Breast epithelium (tissue), 4 donors: ENCODE measurements around the gene DOP1A. TPM values are rescaled to one million over a fixed set of nuclear protein-coding genes. Genes with fewer than 3 reads are reported as not detected.

ENCODE experiments used
- DNase-seq, 2 donors: peaks; one replicate each; pipeline ENCODE4 v3.0.0-alpha.2; 2019; ENCODE audit warnings: low spot score in 2 of 2
- H3K27ac ChIP-seq, 2 donors: fragments of 200-600 bp; sonication (generic) in 1 of 2; one replicate each; pipeline ENCODE4 v1.5.1; 2016 to 2019; ENCODE audit warnings: mild to moderate bottlenecking in 1 of 2
- H3K27me3 ChIP-seq, 2 donors: fragments of 200-600 bp; sonication (generic) in 1 of 2; one replicate each; pipeline versions ENCODE4 v1.5.1 to v1.6.0; 2017 to 2019; ENCODE audit warnings: control low read depth in 1 of 2, mild to moderate bottlenecking in 1 of 2
- H3K36me3 ChIP-seq: fragments of 200-600 bp; one replicate; pipeline ENCODE4 v1.5.1; 2019
- H3K4me1 ChIP-seq, 2 donors: fragments of 200-600 bp; sonication (generic); one replicate each; pipeline ENCODE4 v1.5.1; 2016 to 2019; ENCODE audit warnings: control low read depth in 1 of 2
- H3K4me3 ChIP-seq, 3 donors: fragments of 200-600 bp; sonication (generic); 1 replicate in 2 of 3; 2 replicates in 1 of 3; pipeline ENCODE4 v1.5.1; 2016 to 2019; ENCODE audit warnings: mild to moderate bottlenecking in 3 of 3, moderate library complexity in 2 of 3
- H3K9me3 ChIP-seq, 2 donors: fragments of 200-600 bp; sonication (generic) in 1 of 2; one replicate each; pipeline ENCODE4 v1.5.1; 2016 to 2019; ENCODE audit warnings: control low read depth in 1 of 2
- POLR2A ChIP-seq: fragments of 450-650 bp; IDR thresholded peaks from one replicate; pipeline ENCODE4 v1.6.1; 2016; ENCODE audit warnings: antibody characterized with exemption, mild to moderate bottlenecking, moderate library complexity
- POLR2AphosphoS5 ChIP-seq, 3 donors: sonication (generic); formaldehyde crosslinking; IDR thresholded peaks; one replicate each; pipeline ENCODE4 v1.6.1; 2017; ENCODE audit warnings: antibody characterized with exemption in 3 of 3
- intact Hi-C: fragments of 100-400 bp; cut with DNase I; formaldehyde crosslinking; loops from one replicate; pipeline ENCODE4 v1.15.1; 2023; ENCODE audit warnings: low total_unique reads
- total RNA-seq, 3 donors: library from RNA; depleted of rRNA; stranded (reverse); fragments of >200 nt; gene quantifications; one replicate each; pipeline ENCODE4 v1.1.0, GENCODE V29; 2016
- TF ChIP-seq, protein P1 (sequence below), 3 donors: fragments of 450-650 bp; IDR thresholded peaks; one replicate each; pipeline ENCODE4 v1.5.1; 2016 to 2017; ENCODE audit warnings: antibody characterized with exemption in 3 of 3, mild to moderate bottlenecking in 3 of 3, moderate library complexity in 3 of 3

The DOP1A gene
- total RNA-seq, 3 donors from 2014 or later, result 27.5 to 93.2 (median 56.4) TPM

DNA sequence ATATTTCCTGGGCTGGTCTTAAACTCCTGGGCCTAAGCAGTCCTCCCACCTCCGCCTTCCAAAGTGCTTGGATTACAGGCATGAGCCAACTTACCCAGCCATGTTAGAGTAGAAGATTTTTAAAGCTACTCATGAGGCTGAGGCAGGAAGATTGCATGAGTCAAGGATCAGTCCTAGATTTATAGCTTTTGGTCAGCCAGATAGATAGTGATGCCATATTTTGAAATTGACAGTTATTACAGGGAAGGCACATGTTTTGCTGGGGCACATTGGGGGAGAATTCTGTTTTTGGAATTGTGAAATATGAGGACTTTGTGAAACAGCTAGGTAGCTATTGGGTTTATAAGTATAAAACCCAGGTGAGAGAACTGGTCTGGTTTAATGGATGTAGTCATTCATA is 40.9 kb downstream of the DOP1A start:
- Histone ChIP-seq H3K27me3 (no peaks in the 10 kb centered on the region), H3K4me1 (no peaks in the 10 kb centered on the region), H3K36me3 (peaks cover 5% of the 10 kb centered on the region), H3K27ac (no peak overlapping the region), H3K4me3 (no peak overlapping the region), H3K9me3 (no peaks in the 10 kb centered on the region)
- TF ChIP-seq POLR2AphosphoS5 (IDR thresholded peaks at IDR 0.05), result no peak
- intact Hi-C loops, result no loop called here
- no peak for DNase-seq

DNA sequence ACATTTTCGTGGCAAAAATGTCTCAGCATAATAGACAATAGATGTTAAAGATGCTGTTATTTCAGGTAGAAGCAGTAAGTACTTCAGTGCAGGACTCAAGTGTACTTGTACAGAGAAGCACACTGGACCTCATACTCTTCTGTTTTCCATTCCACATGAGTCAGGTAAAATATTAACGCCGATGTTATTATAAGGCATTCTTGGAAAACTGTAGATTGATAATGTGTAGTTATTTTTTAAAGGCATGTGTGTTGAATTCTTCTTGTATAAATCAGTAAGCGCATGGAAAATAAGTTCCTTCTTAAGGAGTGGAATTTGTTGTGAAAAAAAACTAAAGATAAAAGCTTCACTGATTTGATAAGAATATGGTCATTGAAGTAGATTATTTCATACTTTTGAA is 45.8 kb downstream of the DOP1A start:
- H3K9me3 ChIP-seq, result no peaks in the 10 kb centered on the region
- no peaks in the 10 kb centered on the region for H3K4me1 ChIP-seq
- intact Hi-C loops, result no loop called here
- no peak for DNase-seq
- H3K36me3 ChIP-seq, result no peaks in the 10 kb centered on the region
- no peaks in the 10 kb centered on the region for H3K27me3 ChIP-seq
- no peak overlapping the region for H3K4me3 ChIP-seq
- TF ChIP-seq POLR2AphosphoS5 (IDR thresholded peaks at IDR 0.05) (no peak), POLR2A (no peak)
- TF ChIP-seq, protein P1, sequence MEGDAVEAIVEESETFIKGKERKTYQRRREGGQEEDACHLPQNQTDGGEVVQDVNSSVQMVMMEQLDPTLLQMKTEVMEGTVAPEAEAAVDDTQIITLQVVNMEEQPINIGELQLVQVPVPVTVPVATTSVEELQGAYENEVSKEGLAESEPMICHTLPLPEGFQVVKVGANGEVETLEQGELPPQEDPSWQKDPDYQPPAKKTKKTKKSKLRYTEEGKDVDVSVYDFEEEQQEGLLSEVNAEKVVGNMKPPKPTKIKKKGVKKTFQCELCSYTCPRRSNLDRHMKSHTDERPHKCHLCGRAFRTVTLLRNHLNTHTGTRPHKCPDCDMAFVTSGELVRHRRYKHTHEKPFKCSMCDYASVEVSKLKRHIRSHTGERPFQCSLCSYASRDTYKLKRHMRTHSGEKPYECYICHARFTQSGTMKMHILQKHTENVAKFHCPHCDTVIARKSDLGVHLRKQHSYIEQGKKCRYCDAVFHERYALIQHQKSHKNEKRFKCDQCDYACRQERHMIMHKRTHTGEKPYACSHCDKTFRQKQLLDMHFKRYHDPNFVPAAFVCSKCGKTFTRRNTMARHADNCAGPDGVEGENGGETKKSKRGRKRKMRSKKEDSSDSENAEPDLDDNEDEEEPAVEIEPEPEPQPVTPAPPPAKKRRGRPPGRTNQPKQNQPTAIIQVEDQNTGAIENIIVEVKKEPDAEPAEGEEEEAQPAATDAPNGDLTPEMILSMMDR (IDR thresholded peaks at IDR 0.05), result no peak
- H3K27ac ChIP-seq, result no peak overlapping the region

DNA sequence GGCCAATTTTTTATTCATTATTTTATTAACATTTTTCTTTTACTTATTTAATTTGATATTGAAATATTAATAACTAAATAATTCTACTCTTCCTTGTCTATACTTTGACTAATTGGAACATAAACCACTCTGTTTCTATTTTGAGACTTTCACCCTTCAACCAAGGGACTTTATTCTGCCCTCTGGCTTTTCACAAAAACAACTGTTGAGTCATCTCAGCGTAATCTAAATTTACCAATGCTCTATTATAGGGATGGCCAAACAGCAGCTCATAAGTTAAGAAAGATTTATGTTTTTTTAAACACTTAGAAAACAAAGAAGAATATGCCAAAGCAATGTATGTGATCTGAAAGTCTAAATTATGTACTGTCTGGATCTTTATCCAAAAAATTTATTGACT is 46.7 kb downstream of the DOP1A start:
- intact Hi-C loops, result no loop called here

DNA sequence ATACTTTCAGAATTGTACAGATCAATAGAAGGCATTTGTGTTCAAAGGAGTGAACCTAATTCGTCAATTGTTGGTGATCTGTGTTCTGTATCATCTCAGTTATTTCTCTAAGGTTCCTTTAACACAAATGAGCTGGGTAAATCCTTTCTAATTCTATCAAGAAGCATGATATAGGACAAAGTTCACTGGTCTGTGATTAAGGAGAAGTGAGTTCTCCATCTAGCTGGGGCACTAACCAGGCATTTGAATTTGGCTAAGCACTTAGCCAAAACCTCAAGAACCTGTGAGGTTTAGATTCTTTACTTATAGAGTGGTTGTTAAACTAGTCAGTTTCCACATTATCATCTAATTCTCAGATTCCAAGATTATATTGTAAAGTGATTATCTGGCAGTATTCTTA is 50.3 kb downstream of the DOP1A start:
- H3K27ac ChIP-seq, result no peak overlapping the region
- no peaks in the 10 kb centered on the region for H3K36me3 ChIP-seq
- H3K4me1 ChIP-seq, result no peaks in the 10 kb centered on the region
- no peak for DNase-seq
- H3K4me3 ChIP-seq, result no peak overlapping the region
- H3K9me3 ChIP-seq, result no peaks in the 10 kb centered on the region
- intact Hi-C loops, result no loop called here
- TF ChIP-seq POLR2AphosphoS5 (IDR thresholded peaks at IDR 0.05), result no peak
- no peak for TF ChIP-seq POLR2A
- TF ChIP-seq, protein P1 (IDR thresholded peaks at IDR 0.05), result no peak
- no peaks in the 10 kb centered on the region for H3K27me3 ChIP-seq

More for the DNA sequence above, 46.7 kb downstream of the DOP1A start:
- TF ChIP-seq, protein P1 (IDR thresholded peaks at IDR 0.05), result no peak
- TF ChIP-seq POLR2A, result no peak
- TF ChIP-seq POLR2AphosphoS5 (IDR thresholded peaks at IDR 0.05), result no peak
- no peaks in the 10 kb centered on the region for H3K9me3 ChIP-seq
- no peak for DNase-seq
- H3K4me3 ChIP-seq, result no peak overlapping the region
- no peaks in the 10 kb centered on the region for H3K36me3 ChIP-seq
- no peak overlapping the region for H3K27ac ChIP-seq
- H3K27me3 ChIP-seq, result no peaks in the 10 kb centered on the region
- H3K4me1 ChIP-seq, result no peaks in the 10 kb centered on the region

DNA sequence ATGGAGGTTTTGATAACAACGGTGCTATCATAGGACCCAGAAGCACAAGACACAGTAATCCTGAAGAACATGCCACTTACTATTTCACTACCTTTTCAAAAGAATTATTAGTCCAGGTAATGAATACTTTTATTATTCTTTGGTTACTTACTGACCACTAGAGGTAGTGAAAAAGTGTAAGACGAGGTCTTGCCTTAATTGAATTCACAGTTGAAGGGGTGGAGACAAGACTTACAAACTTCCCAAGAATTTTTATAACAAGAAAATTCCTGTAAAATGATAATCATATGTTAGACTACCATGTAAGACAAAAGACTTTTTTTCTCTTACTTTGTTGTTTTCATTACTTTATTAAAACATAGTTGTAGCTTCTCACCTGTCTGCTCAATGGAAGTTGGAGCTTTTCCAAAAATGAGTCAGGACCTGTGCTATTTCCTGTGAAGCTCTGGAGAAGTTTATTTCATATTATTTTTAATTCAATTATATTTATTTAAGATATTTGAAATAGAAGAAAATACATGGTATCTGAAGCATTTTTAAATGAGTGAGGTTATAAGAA is 52.4 kb downstream of the DOP1A start:
- TF ChIP-seq, protein P1 (IDR thresholded peaks at IDR 0.05), result no peak
- TF ChIP-seq POLR2AphosphoS5 (IDR thresholded peaks at IDR 0.05) (no peak), POLR2A (no peak)
- DNase-seq, result no peak
- Histone ChIP-seq H3K27ac (no peak overlapping the region), H3K27me3 (no peaks in the 10 kb centered on the region), H3K4me1 (no peaks in the 10 kb centered on the region), H3K36me3 (no peaks in the 10 kb centered on the region), H3K4me3 (no peak overlapping the region), H3K9me3 (no peaks in the 10 kb centered on the region)
- intact Hi-C loops, result no loop called here

DNA sequence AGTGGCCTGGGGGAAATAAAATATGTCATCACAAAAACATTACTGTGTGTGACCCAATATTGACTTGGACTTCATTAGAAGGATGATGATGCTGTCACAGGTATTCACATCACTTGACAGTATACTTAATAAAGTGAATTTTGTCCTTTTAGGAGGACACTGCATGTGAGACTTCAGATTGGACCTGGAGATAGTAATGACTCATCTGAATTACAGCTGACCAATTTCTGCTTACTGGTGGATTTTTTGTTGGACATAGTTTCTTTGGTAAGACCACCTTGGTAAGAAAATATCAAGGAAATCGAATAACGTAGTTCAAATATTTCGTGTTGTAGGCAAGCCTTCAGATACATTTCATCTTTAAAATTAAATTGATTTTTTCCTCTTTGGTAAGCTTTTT is 57.1 kb downstream of the DOP1A start:
- no peak for DNase-seq
- peaks cover 15% of the 10 kb centered on the region for H3K36me3 ChIP-seq
- no peak overlapping the region for H3K27ac ChIP-seq
- H3K4me1 ChIP-seq, result no peaks in the 10 kb centered on the region
- no peaks in the 10 kb centered on the region for H3K9me3 ChIP-seq
- intact Hi-C loops, result no loop called here
- H3K4me3 ChIP-seq, result no peak overlapping the region
- no peaks in the 10 kb centered on the region for H3K27me3 ChIP-seq
- TF ChIP-seq POLR2A (no peak), POLR2AphosphoS5 (IDR thresholded peaks at IDR 0.05) (no peak)
- TF ChIP-seq, protein P1 (IDR thresholded peaks at IDR 0.05), result no peak
